Erythroblast (primary cell): Measurements from ENCODE around the gene GLS.

Experiments
- GATA1 ChIP-seq: IDR thresholded peaks from 2 replicates; pipeline ENCODE4 v1.6.1; 2011; ENCODE audit warnings: low read depth, mild to moderate bottlenecking, control low read depth, low read length, moderate library complexity
- POLR2A ChIP-seq: IDR thresholded peaks from 2 replicates; pipeline ENCODE4 v1.6.1; 2011; ENCODE audit warnings: mild to moderate bottlenecking, low read length

- no peak for TF ChIP-seq POLR2A
- TF ChIP-seq GATA1, result no peak
These were observed 66.5 kb downstream of the GLS start for GRCh38 chr2:190947141-190947540.
